A549 (cell line): ENCODE results near the gene ATG9A. TPM values are rescaled to one million over a fixed set of nuclear protein-coding genes. Genes with fewer than 3 reads are reported as not detected.

Experiments used
- ATAC-seq, 2 experiments: fragments of 200-7000 bp in 1 of 2; fragments of >200 bp in 1 of 2; cut with Nextera tagmentation in 1 of 2; cut with Tn5 transposase in 1 of 2; 3 replicates each; pipeline versions ENCODE4 v1.8.0 to v1.9.1; 2018 to 2020; ENCODE audit warnings: mild to moderate bottlenecking in 1 of 2, moderate library complexity in 1 of 2
- CTCF ChIA-PET: fragments of 300-600 bp; sonication (Branson Sonifier 250); formaldehyde crosslinking; extraction: SDS; loops from one replicate; lab custom pipeline; 2021; ENCODE audit warnings: antibody characterized with exemption, inconsistent platforms; lab: Yijun Ruan, JAX
- POLR2A ChIA-PET: fragments of 350-600 bp; formaldehyde crosslinking; extraction: SDS; loops from one replicate; lab custom pipeline; 2021; ENCODE audit warnings: antibody characterized with exemption, inconsistent platforms; lab: Yijun Ruan, JAX
- DNase-seq, 2 experiments: peaks; one replicate each; pipeline versions ENCODE4 v3.0.0 to v3.0.0-alpha.2; 2011 to 2016; ENCODE audit warnings: low read depth in 1 of 2, low spot score in 1 of 2
- FAIRE-seq: peaks from 2 replicates; lab custom pipeline; 2011; peaks lifted over from hg19 to GRCh38; lab: Jason Lieb, UNC
- H3K27ac ChIP-seq, 2 experiments: fragments of >200 bp; sonication (Bioruptor Twin); formaldehyde crosslinking; 3 replicates each; pipeline ENCODE4 v1.5.1; 2016 to 2017
- H3K4me1 ChIP-seq: fragments of >200 bp; sonication (Bioruptor Twin); formaldehyde crosslinking; 3 replicates; pipeline ENCODE4 v1.6.1; 2016
- H3K4me2 ChIP-seq: fragments of >200 bp; sonication (Bioruptor Twin); formaldehyde crosslinking; 3 replicates; pipeline ENCODE4 v1.6.1; 2016
- H3K4me3 ChIP-seq: fragments of >200 bp; sonication (Bioruptor Twin); formaldehyde crosslinking; 3 replicates; pipeline ENCODE4 v1.5.1; 2016
- H3K9me3 ChIP-seq: fragments of >200 bp; sonication (Bioruptor Twin); formaldehyde crosslinking; 3 replicates; pipeline ENCODE4 v1.6.1; 2016
- ATOH8 ChIP-seq: fragments of 250-450 bp; sonication (Bioruptor Pico); IDR thresholded peaks from 2 replicates; pipeline ENCODE4 v1.5.0; 2020; ENCODE audit warnings: low read depth, mild to moderate bottlenecking, moderate library complexity
- BHLHE40 ChIP-seq: IDR thresholded peaks from 2 replicates; pipeline ENCODE4 v1.6.1; 2012; ENCODE audit warnings: low read depth, low read length, inconsistent platforms
- CBX8 ChIP-seq: fragments of 200-600 bp; sonication (generic); IDR thresholded peaks from 2 replicates; pipeline ENCODE4 v1.6.1; 2016
- CEBPB ChIP-seq, 2 experiments: fragments of >200 bp in 1 of 2; sonication (Bioruptor Twin) in 1 of 2; formaldehyde crosslinking in 1 of 2; IDR thresholded peaks; 2 replicates each; pipeline ENCODE4 v1.6.1; 2012 to 2016
- E2F6 ChIP-seq: IDR thresholded peaks from 2 replicates; pipeline ENCODE4 v1.6.1; 2012; ENCODE audit warnings: low read depth, borderline replicate concordance
- EHF ChIP-seq: fragments of 250-450 bp; sonication (Bioruptor Pico); IDR thresholded peaks from 2 replicates; pipeline ENCODE4 v1.5.0; 2020; ENCODE audit warnings: mild to moderate bottlenecking
- FOSB ChIP-seq: fragments of 250-450 bp; sonication (Bioruptor Pico); IDR thresholded peaks from 2 replicates; pipeline ENCODE4 v1.5.0; 2020; ENCODE audit warnings: mild to moderate bottlenecking, moderate library complexity
- FOXS1 ChIP-seq: fragments of 250-450 bp; sonication (Bioruptor Pico); IDR thresholded peaks from 2 replicates; pipeline ENCODE4 v1.5.0; 2020; ENCODE audit warnings: mild to moderate bottlenecking, moderate library complexity
- GATA3 ChIP-seq: IDR thresholded peaks from 2 replicates; pipeline ENCODE4 v1.6.1; 2012; ENCODE audit warnings: borderline replicate concordance
- HES2 ChIP-seq: fragments of >200 bp; sonication (Bioruptor Twin); formaldehyde crosslinking; IDR thresholded peaks from 2 replicates; pipeline ENCODE4 v1.6.1; 2016
- HMGXB4 ChIP-seq: fragments of 250-450 bp; sonication (Bioruptor Pico); IDR thresholded peaks from 2 replicates; pipeline ENCODE4 v1.5.0; 2021; ENCODE audit warnings: mild to moderate bottlenecking, moderate library complexity, borderline replicate concordance
- HOXB13 ChIP-seq: fragments of 250-450 bp; sonication (Bioruptor Pico); IDR thresholded peaks from 2 replicates; pipeline ENCODE4 v1.5.0; 2020; ENCODE audit warnings: low read depth, mild to moderate bottlenecking, moderate library complexity
- HOXB5 ChIP-seq: fragments of 250-450 bp; sonication (Bioruptor Pico); IDR thresholded peaks from 2 replicates; pipeline ENCODE4 v1.5.0; 2020; ENCODE audit warnings: mild to moderate bottlenecking, moderate library complexity
- JUNB ChIP-seq: fragments of >200 bp; sonication (Bioruptor Twin); formaldehyde crosslinking; IDR thresholded peaks from 2 replicates; pipeline ENCODE4 v1.6.1; 2016
- KDM5A ChIP-seq: fragments of 200-600 bp; sonication (generic); IDR thresholded peaks from 2 replicates; pipeline ENCODE4 v1.6.1; 2016; ENCODE audit warnings: antibody characterized with exemption, mild to moderate bottlenecking
- MAFK ChIP-seq: fragments of 450-650 bp; IDR thresholded peaks from 2 replicates; pipeline ENCODE4 v1.6.1; 2014; ENCODE audit not compliant: partially characterized antibody
- NPAS2 ChIP-seq: fragments of 250-450 bp; sonication (Bioruptor Pico); IDR thresholded peaks from 2 replicates; pipeline ENCODE4 v1.8.0; 2022; ENCODE audit warnings: mild to moderate bottlenecking, moderate library complexity, borderline replicate concordance
- NR3C1 ChIP-seq: fragments of >200 bp; sonication (Bioruptor Twin); formaldehyde crosslinking; IDR thresholded peaks from 3 replicates; pipeline ENCODE4 v1.6.1; 2017
- PBX3 ChIP-seq: IDR thresholded peaks from 2 replicates; pipeline ENCODE4 v1.6.1; 2012
- PHF8 ChIP-seq: fragments of 200-600 bp; sonication (generic); IDR thresholded peaks from 2 replicates; pipeline ENCODE4 v1.6.1; 2016; ENCODE audit warnings: low read depth, mild to moderate bottlenecking, antibody characterized with exemption, moderate library complexity, borderline replicate concordance
- RAD21 ChIP-seq, 2 experiments: fragments of >200 bp in 1 of 2; sonication (Bioruptor Twin) in 1 of 2; formaldehyde crosslinking in 1 of 2; IDR thresholded peaks in 1 of 2; conservative IDR thresholded peaks in 1 of 2; 2 replicates in 1 of 2; 3 replicates in 1 of 2; pipeline ENCODE4 v1.6.1; 2012 to 2018; ENCODE audit warnings: inconsistent platforms in 1 of 2
- RARB ChIP-seq: fragments of 250-450 bp; sonication (Bioruptor Pico); IDR thresholded peaks from 2 replicates; pipeline ENCODE4 v1.8.0; 2021; ENCODE audit warnings: mild to moderate bottlenecking, moderate library complexity
- SREBF2 ChIP-seq: fragments of 450-650 bp; IDR thresholded peaks from 2 replicates; pipeline ENCODE4 v1.6.1; 2014; ENCODE audit warnings: mild to moderate bottlenecking, moderate library complexity
- TFCP2L1 ChIP-seq: fragments of 250-450 bp; sonication (Bioruptor Pico); IDR thresholded peaks from 2 replicates; pipeline ENCODE4 v1.5.0; 2021; ENCODE audit warnings: mild to moderate bottlenecking
- TP53 ChIP-seq: fragments of 250-450 bp; sonication (Bioruptor Pico); IDR thresholded peaks from 2 replicates; pipeline ENCODE4 v1.5.0; 2021; ENCODE audit warnings: mild to moderate bottlenecking, moderate library complexity
- ZC3H11A ChIP-seq: fragments of 450-650 bp; IDR thresholded peaks from 2 replicates; pipeline ENCODE4 v1.6.1; 2014; ENCODE audit warnings: antibody characterized with exemption, mild to moderate bottlenecking
- ZFP36 ChIP-seq: fragments of 450-650 bp; IDR thresholded peaks from 2 replicates; pipeline ENCODE4 v1.6.1; 2014; ENCODE audit warnings: borderline replicate concordance; ENCODE audit not compliant: partially characterized antibody
- ZNF302 ChIP-seq: fragments of 250-450 bp; sonication (Bioruptor Pico); IDR thresholded peaks from 2 replicates; pipeline ENCODE4 v1.9.0; 2021; ENCODE audit warnings: inconsistent platforms, mild to moderate bottlenecking, moderate library complexity
- ZSCAN20 ChIP-seq: fragments of 250-450 bp; sonication (Bioruptor Pico); IDR thresholded peaks from 2 replicates; pipeline ENCODE4 v1.8.0; 2022; ENCODE audit warnings: mild to moderate bottlenecking, moderate library complexity
- WGBS: methylation state at CpG from one replicate; pipeline ENCODE4 v1.1.6; 2017; ENCODE audit errors: missing lambda C conversion rate; 5-methylcytosine and 5-hydroxymethylcytosine counted together
- polyA plus RNA-seq, 4 experiments: library from polyadenylated mRNA; depleted of rRNA in 3 of 4; stranded (reverse); fragments of >200 nt; fragmentation: RNase III in 1 of 4; extraction: RNeasy Plus Mini Kit Qiagen cat#74134 plus additional on column Dnase treatment in 1 of 4; gene quantifications; 2 replicates in 3 of 4; 3 replicates in 1 of 4; pipeline ENCODE4 v1.2.3, GENCODE V29; 2011 to 2017

Gene ATG9A
- polyA plus RNA-seq, 2 of the 4 experiments (the other 2 are of a cell fraction), result 41.9 to 75.2 TPM

GRCh38 chr2:219228041-219228910 is 1.2 kb downstream of the ATG9A start:
- TF ChIP-seq RARB (CRISPR knock-in tag) (no peak), FOXS1 (no peak), HMGXB4 (no peak), KDM5A (no peak), MAFK (no peak), E2F6 (no peak), HES2 (no peak), FOSB (CRISPR knock-in tag) (no peak), EHF (CRISPR knock-in tag) (no peak), BHLHE40 (no peak), PBX3 (no peak), ATOH8 (CRISPR knock-in tag) (no peak), ZNF302 (CRISPR knock-in tag) (no peak), TP53 (CRISPR knock-in tag) (no peak), CBX8 (no peak), TFCP2L1 (no peak), ZSCAN20 (CRISPR knock-in tag) (no peak), PHF8 (no peak), NR3C1 (no peak)
- ChIA-PET POLR2A (interaction anchor here (0.7 to 2.6 kb wide), 10 partner anchors 9 to 169 kb away, joined by 3 to 19 read pairs (median 6); partner anchors contain the start of genes DNAJB2, GLB1L, STK16 and TUBA4B), CTCF (interaction anchor here (0.8 to 9.4 kb wide), 9 partner anchors 7 to 64 kb away, joined by 3 to 86 read pairs (median 4); partner anchors contain the start of gene CNPPD1)
- ATAC-seq, result no peak
- H3K4me1 ChIP-seq, result peaks cover 19% of the 10 kb centered on the region
- DNase-seq, result no peak
- FAIRE-seq, result no peak
- peak overlapping the region; percentile 85 for H3K4me3 ChIP-seq
- H3K4me2 ChIP-seq, result peak overlapping the region; percentile 98
- WGBS, result 61% methylated on average over 7 of the region's 7 CpGs
- H3K9me3 ChIP-seq, result no peaks in the 10 kb centered on the region
- H3K27ac ChIP-seq, result peak overlapping the region; percentile 82 to 95

GRCh38 chr2:219225350-219225749 is 4.1 kb downstream of the ATG9A start:
- POLR2A ChIA-PET, result no interaction called here
- FAIRE-seq, result no peak

More at GRCh38 chr2:219225350-219225749, 4.1 kb downstream of the ATG9A start:
- Histone ChIP-seq H3K4me3 (no peak overlapping the region), H3K4me1 (peaks cover 11% of the 10 kb centered on the region), H3K4me2 (no peak overlapping the region), H3K27ac (no peak overlapping the region), H3K9me3 (no peaks in the 10 kb centered on the region)
- CTCF ChIA-PET, result interaction anchor here (2.8 kb wide), 1 partner anchor 69 kb away, joined by 15 read pairs; no protein-coding TSS in a partner anchor
- TF ChIP-seq CEBPB (IDR thresholded peaks at IDR 0.05), result no peak
- no peak for TF ChIP-seq E2F6
- TF ChIP-seq HOXB5 (CRISPR knock-in tag), result no peak
- TF ChIP-seq ZC3H11A, result no peak
- no peak for TF ChIP-seq SREBF2
- no peak for TF ChIP-seq TFCP2L1
- TF ChIP-seq ZNF302 (CRISPR knock-in tag), result no peak
- no peak for TF ChIP-seq EHF (CRISPR knock-in tag)
- no peak for TF ChIP-seq ZFP36
- no peak for TF ChIP-seq GATA3
- no peak for TF ChIP-seq HOXB13 (CRISPR knock-in tag)
- no peak for TF ChIP-seq NPAS2
- TF ChIP-seq RAD21 (conservative IDR thresholded peaks at IDR 0.05 in 1 of 2, IDR thresholded peaks at IDR 0.05 in 1 of 2), result no peak
- TF ChIP-seq JUNB, result no peak
- ATAC-seq, result no peak
- DNase-seq, result no peak
- WGBS, result 98% methylated on average over 3 of the region's 3 CpGs
